ENCODE measurements around the gene SUGP2.

GRCh38 chr19:18996796-18997394 lies 36.4 kb downstream of the SUGP2 start:
- TF ChIP-seq POLR2A (IDR thresholded peaks at IDR 0.05; ENCODE audit: low read depth, low read length) = no peak
- TF ChIP-seq POLR2AphosphoS5 (IDR thresholded peaks at IDR 0.05; ENCODE audit: low read depth, low read length) = no peak

All from GM12892 (cell line).